HepG2 (cell line): ENCODE data around the gene GALNT10.

Experiments used
- ETV5 ChIP-seq: IDR thresholded peaks from 2 replicates; pipeline ENCODE4 v1.6.1; 2018; ENCODE audit warnings: missing biosample characterization, missing genetic modification reagents, inconsistent platforms, borderline replicate concordance
- EZH2 ChIP-seq: conservative IDR thresholded peaks from 2 replicates; pipeline ENCODE4 v1.6.1; 2012; ENCODE audit warnings: mild to moderate bottlenecking, low read depth, low read length, moderate library complexity
- FOXK1 ChIP-seq: sonication (generic); formaldehyde crosslinking; IDR thresholded peaks from 2 replicates; pipeline ENCODE4 v1.4.0; 2020; ENCODE audit warnings: low read depth, missing genetic modification reagents, borderline replicate concordance
- HOXA9 ChIP-seq: sonication (generic); formaldehyde crosslinking; IDR thresholded peaks from 2 replicates; pipeline ENCODE4 v1.8.1; 2022; ENCODE audit warnings: missing genetic modification reagents, mild to moderate bottlenecking, moderate library complexity, borderline replicate concordance
- ZBTB1 ChIP-seq: sonication (generic); formaldehyde crosslinking; IDR thresholded peaks from 2 replicates; pipeline ENCODE4 v1.4.0; 2020; ENCODE audit warnings: missing genetic modification reagents, borderline replicate concordance
- TF ChIP-seq, protein P1 (sequence below): IDR thresholded peaks from 2 replicates; pipeline ENCODE4 v1.6.1; 2012; ENCODE audit warnings: low read length, improper control_type of control experiment

DNA sequence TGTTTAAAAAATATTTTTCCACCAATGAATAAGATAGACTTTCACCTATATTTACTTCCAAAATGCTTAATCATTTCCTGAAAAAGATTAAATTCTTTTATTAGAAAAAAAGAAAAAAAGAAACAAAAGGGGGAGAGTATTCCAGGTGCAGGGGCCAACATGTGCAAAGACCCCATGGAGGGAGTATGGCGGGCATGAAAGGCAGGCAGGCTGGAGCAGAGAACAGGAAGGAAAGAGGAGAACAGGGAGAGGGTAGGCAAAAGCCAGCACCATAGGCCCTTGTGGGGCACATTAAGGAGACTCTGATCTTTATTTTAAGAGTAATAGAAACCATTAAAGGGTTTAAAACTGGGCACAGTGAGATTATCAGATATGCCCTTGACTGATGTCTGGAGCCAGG lies 238.8 kb downstream of the GALNT10 start:
- TF ChIP-seq, protein P1, sequence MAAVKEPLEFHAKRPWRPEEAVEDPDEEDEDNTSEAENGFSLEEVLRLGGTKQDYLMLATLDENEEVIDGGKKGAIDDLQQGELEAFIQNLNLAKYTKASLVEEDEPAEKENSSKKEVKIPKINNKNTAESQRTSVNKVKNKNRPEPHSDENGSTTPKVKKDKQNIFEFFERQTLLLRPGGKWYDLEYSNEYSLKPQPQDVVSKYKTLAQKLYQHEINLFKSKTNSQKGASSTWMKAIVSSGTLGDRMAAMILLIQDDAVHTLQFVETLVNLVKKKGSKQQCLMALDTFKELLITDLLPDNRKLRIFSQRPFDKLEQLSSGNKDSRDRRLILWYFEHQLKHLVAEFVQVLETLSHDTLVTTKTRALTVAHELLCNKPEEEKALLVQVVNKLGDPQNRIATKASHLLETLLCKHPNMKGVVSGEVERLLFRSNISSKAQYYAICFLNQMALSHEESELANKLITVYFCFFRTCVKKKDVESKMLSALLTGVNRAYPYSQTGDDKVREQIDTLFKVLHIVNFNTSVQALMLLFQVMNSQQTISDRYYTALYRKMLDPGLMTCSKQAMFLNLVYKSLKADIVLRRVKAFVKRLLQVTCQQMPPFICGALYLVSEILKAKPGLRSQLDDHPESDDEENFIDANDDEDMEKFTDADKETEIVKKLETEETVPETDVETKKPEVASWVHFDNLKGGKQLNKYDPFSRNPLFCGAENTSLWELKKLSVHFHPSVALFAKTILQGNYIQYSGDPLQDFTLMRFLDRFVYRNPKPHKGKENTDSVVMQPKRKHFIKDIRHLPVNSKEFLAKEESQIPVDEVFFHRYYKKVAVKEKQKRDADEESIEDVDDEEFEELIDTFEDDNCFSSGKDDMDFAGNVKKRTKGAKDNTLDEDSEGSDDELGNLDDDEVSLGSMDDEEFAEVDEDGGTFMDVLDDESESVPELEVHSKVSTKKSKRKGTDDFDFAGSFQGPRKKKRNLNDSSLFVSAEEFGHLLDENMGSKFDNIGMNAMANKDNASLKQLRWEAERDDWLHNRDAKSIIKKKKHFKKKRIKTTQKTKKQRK, result no peak
- TF ChIP-seq ZBTB1, result no peak
- no peak for TF ChIP-seq HOXA9
- no peak for TF ChIP-seq ETV5 (CRISPR knock-in tag)
- no peak for TF ChIP-seq FOXK1 (CRISPR knock-in tag)
- TF ChIP-seq EZH2, result no peak
